A673 (cell line): ENCODE measurements around the gene ZNF74.

Experiments
- CTCF ChIP-seq: fragments of 300-800, 200-600 bp; sonication (generic); conservative IDR thresholded peaks from 2 replicates; pipeline ENCODE4 v1.5.1; 2017; ENCODE audit warnings: low read depth, mild to moderate bottlenecking, antibody characterized with exemption, low read length, moderate library complexity, mixed read lengths
- EZH2 ChIP-seq: fragments of 200-600 bp; sonication (generic); IDR thresholded peaks from 2 replicates; pipeline ENCODE4 v1.6.1; 2017; ENCODE audit warnings: borderline replicate concordance, low read depth, mild to moderate bottlenecking, mixed read lengths, antibody characterized with exemption, low read length; ENCODE audit not compliant: poor library complexity, severe bottlenecking

GRCh38 chr22:20430720-20431510, 37.0 kb downstream of the ZNF74 start:
- TF ChIP-seq CTCF, result peak; percentile 64
- no peak for TF ChIP-seq EZH2
